Stimulated activated CD4-positive, alpha-beta T cell treated with anti-CD3 and anti-CD28 coated beads, TNF-alpha, amount 100 ng/mL, for 24 hours (primary cell): Measurements from ENCODE around the gene IGFALS.

Source experiments
- DNase-seq, 3 experiments: peaks; one replicate each; pipeline ENCODE4 v3.0.0-alpha.2; 2020; ENCODE audit warnings: low read depth in 3 of 3

Gene IGFALS

DNA sequence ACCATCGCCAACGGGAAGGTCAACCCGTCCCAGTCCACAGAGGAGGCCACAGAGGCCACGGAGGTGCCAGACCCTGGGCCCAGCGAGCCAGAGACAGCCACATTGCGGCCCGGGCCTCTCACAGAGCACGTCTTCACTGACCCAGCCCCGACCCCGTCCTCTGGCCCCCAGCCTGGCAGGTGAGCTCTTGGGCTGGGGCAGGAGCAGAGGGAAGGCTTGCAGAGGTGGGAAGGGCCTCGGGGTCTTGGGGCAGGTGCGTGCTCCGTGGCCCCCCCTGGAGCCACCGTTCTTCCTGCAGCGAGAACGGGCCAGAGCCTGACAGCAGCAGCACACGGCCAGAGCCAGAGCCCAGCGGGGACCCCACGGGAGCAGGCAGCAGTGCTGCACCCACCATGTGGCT is 27.3 kb downstream of the IGFALS start:
- no peak for DNase-seq

DNA sequence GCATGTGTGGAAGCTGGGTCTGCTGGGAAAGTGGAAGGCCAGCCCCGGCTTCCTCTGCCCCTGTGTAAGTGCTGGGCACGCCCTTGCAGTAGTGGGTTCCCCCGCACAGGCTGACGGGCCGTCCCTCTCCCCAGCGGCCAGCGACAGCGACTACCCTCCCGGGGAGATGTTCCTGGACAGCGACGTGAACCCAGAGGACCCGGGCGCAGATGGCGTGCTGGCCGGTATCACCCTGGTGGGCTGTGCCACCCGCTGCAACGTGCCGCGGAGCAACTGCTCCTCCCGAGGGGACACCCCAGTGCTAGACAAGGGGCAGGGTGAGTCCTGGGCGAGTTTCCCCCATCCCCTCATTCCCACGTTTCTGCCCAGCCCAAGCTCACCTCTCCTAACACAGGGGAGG is 27.7 kb downstream of the IGFALS start:
- no peak for DNase-seq

DNA sequence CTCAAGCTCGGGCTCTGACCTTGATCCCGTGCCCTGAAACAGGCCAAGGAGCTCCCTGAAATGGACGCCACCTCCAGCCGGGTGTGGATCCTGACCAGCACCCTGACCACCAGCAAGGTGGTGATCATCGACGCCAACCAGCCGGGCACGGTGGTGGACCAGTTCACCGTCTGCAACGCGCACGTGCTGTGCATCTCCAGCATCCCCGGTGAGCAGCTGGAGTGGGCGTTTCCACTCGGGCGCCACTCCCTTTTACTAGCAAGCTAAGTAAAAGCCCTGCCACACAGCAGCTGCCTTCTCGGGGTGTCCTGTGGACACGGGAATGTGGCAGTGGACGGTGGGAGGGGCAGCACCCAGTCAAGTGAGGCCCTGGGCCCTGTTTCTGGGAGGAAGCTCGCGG is 28.5 kb downstream of the IGFALS start:
- DNase-seq: no peak

- no peak for DNase-seq
These were observed 29.7 kb downstream of the IGFALS start for GRCh38 chr16:1763521-1764511.

GRCh38 chr16:1762879-1763520 is 30.5 kb downstream of the IGFALS start:
- no peak for DNase-seq

GRCh38 chr16:1762196-1762878 is 31.2 kb downstream of the IGFALS start:
- no peak for DNase-seq

DNA sequence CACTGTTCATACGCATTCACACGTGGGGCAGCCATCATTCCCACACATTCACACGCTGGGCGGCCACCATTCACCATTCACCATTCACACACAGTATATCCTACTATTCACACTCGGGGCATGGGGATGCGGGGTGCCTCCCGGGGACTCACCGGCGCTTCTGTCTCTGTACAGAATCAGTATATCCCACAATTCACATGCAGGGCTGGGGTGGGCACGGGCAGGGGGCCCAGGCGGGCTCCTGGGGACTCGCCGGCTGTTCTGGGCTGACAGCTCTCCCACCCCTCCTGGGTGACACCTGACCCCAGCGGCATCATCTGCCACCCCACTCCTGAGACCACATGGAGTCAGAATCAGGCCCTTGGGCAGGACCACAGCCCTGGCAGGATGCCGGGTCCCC is 31.8 kb downstream of the IGFALS start:
- no peak for DNase-seq

DNA sequence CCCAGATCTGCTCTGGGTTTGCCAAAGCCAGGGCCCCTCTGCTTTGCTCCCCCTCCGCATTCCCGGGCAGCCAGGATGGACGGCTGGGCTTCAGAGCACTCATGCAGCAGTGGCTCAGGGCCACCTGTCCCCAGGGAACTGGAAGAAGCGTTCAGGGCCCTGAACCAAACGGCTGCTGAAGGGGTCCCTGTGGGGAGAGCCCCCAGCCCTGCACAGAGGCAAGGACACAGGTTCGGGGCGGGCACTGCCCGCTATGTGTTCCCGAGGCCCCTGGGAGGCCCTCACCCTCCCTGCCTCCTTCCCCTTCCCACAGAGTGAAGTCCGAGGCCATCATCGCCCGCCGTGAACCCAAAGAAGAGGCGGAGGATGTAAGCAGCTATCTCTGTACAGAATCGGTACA is 32.6 kb downstream of the IGFALS start:
- no peak for DNase-seq

DNA sequence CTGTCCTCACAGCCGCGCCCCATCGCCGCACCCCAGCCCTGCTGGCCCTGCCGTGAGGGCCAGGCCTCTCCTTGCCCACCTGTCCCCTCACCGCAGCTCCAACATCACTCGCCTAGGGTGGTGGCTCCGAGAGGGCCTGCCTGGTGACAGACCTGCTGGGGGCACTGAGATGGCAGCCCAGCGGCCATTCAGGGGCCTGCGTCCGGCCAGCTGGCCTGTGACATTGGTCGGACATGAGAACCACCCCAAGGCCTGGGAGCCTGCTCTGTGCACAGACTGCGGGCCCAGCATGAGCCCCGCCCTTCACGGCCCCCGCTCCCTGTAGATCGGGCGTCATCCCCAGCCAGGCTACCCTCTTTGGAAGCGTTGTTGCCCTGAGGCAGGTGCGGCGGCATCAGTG is 34.0 kb downstream of the IGFALS start:
- no peak for DNase-seq

GRCh38 chr16:1758923-1759322 is 34.6 kb downstream of the IGFALS start:
- no peak for DNase-seq

DNA sequence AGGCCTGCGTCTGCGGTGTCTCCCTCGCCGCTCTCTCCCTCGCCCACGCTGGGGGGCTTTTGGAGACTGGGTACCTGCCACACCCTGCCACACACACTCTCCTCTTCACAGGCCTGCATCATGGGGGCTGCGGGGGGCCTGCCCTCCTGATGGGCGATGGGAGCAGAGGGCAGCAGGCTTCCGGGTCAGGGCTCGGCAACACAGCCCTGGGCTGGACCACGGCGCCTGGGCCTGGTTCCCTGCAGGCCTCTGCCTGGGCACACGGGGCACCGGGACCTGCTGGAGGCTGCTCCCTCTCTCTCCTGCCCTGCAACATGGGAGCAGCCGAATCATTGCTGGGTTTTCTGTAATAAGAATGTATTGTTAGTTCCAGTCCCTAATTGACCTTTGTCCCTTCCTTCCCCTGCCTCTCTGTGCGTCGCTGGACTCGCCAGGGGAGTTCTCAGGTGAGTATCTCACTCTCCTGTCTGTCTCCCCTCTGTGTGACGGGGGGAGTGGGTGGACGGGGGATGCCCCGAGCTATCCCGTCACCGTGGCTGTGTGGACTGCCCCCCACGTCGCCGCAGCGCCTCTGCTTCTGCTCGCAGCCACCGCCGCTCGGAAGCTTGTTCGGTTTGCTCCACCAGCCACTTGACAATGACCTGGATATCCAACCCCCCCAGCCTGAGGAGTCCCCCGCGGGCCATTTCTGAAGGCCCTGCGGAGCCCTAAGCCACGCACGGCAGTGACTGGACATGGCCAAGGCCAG is 35.6 kb downstream of the IGFALS start:
- no peak for DNase-seq

- no peak for DNase-seq
These were observed 39.3 kb downstream of the IGFALS start for GRCh38 chr16:1754204-1754603.

- DNase-seq: no peak
These were observed 40.7 kb downstream of the IGFALS start for GRCh38 chr16:1752853-1753252.

DNA sequence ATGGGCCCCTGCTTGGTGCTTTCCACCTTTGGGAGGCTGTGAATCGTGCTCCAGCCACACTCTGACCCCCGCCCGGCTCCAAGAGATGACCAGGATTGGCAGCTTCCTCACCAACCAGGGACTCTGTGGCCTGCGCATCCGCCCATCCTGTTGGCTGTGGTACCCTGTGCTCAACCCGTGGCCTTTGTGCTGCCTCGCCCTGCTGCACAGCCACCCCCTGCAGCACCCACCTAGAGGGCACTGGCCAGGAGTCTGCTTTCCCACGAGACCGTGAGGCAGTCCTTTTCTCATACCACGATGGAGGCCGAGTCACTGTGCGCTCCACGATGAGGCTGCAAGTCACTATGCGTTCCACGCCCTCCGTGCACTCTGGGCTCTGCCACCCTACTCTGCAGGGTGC is 41.6 kb downstream of the IGFALS start:
- no peak for DNase-seq

- DNase-seq: no peak
These were observed 44.1 kb downstream of the IGFALS start for GRCh38 chr16:1749152-1750117.

DNA sequence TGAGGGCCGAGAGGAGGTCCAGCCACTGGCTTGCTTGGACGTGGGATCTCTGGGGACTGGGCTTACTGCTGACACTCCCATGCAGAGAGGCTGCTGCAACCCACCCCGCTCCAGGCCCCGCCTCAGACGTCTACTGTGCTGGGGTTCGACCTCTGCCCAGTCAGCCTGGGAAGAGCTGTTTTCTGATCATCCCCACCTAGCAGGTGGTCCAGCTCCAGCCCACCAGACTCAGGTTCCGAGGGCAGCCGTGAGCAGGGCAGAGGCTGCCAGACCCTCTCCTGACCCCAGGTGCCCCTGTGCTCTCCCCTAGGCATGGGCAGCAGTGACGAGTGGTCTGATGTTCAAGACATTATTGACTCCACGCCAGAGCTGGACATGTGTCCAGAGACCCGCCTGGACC is 45.6 kb downstream of the IGFALS start:
- no peak for DNase-seq

DNA sequence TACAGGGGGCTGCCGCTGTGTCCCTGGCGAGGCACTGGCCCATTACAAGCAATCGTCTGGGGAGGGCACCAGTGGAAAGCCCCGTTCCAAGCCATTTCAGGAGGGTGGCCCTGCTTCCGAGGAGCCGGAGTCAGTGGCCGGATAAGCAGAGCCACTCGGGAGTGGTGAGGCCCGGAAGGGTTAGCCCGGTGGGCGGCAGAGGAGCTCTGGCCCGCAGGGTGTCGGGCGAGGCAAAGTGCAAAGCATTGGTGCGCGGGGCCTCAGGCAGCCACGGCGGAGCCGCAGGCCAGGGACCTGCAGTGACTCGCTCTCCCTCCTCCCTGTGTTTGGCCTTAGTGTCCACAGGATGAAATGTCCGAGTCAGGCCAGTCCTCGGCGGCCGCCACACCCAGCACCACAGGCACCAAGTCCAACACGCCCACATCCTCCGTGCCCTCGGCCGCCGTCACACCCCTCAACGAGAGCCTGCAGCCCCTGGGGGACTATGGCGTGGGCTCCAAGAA is 46.8 kb downstream of the IGFALS start:
- DNase-seq: no peak

DNA sequence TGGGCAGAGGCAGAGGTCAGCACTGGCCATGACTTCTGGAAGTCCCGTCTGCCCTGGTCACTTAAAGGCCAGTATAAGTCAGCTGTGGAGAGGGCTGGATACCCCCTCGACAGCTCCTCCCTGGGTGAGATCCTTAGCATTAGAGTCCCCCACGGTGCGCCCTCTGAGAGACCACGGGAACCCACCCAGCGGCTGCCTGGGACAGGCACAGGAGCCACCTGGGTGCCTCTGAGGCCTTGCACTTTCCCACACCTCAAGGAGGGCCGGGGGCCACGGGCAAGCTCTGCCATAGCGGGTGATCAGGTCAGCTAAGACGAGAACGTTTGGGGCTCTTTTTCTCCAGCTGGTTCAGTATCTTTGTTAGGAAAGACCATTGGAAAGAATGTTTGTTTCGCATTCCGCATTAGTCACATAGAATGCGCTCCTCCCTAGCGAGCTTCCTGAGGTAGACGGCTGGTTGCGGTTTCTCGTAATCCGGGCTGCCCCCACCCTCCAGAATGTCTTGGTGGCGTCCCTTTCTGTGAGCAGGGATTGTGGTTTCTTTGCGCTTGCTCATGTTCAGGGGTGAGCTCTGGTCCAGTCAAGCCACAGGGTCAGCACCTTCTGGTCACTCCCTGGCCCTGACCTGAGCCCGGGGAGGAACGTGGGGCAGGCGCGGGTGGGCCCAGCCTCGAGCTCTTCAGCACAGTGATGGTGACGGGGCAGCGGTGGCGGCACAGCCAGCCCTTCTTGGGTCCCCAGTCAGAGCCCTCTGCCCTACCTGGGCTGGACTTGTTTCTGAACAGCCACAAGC is 47.4 kb downstream of the IGFALS start:
- DNase-seq: no peak

GRCh38 chr16:1745181-1745899 is 48.2 kb downstream of the IGFALS start:
- DNase-seq: no peak
